HG02852 (cell line): ENCODE data around the gene TCHP.
"Not testable (repeated sequence)": the region's sequence is repeated elsewhere in the genome, so short reads cannot be mapped to it uniquely, and the experiment has no call there.

Source experiments
- ATAC-seq: cut with Tn5 transposase; IDR thresholded peaks from one replicate; pipeline ENCODE4 v1.9.1; 2021; ENCODE audit warnings: mild to moderate bottlenecking, moderate library complexity; ENCODE audit not compliant: unreplicated experiment

Gene TCHP

GRCh38 chr12:109910254-109910968, 10.3 kb downstream of the TCHP start:
- no peak for ATAC-seq

DNA sequence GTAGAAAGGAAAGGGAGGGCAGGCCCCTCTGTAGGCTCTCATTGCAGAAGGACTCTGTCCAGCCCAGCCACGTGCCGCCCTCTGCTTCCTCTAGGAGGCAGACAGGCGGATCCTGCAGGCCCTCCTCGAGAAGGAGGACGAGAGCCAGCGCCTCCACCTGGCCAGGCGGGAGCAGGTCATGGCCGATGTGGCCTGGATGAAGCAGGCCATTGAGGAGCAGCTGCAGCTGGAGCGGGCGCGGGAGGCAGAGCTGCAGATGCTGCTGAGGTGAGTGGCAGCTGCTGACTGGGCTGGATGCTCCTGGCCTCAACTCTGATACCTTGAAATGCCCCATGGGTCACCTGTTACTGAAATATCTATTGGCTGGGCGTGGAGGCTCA, 10.9 kb downstream of the TCHP start:
- ATAC-seq: no peak

- ATAC-seq: no peak
Observed at GRCh38 chr12:109912855-109913321, 12.8 kb downstream of the TCHP start.

DNA sequence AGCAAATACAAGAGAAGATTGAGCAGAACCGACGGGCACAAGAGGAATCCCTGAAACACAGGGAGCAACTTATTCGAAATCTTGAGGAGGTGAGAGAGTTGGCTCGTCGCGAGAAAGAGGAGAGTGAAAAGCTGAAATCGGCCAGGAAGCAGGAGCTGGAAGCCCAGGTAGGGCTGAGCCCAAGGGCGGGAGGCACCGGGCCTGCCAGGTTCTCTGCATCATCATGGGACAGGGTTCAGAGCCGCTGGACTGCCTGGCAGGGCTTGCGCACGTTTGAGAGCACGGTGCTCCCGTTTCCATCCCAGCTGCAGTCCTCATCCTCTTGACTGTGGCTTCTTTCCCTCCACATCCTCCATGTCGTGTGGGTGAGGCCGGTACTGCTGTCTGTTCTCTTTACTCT, 14.4 kb downstream of the TCHP start:
- no peak for ATAC-seq

DNA sequence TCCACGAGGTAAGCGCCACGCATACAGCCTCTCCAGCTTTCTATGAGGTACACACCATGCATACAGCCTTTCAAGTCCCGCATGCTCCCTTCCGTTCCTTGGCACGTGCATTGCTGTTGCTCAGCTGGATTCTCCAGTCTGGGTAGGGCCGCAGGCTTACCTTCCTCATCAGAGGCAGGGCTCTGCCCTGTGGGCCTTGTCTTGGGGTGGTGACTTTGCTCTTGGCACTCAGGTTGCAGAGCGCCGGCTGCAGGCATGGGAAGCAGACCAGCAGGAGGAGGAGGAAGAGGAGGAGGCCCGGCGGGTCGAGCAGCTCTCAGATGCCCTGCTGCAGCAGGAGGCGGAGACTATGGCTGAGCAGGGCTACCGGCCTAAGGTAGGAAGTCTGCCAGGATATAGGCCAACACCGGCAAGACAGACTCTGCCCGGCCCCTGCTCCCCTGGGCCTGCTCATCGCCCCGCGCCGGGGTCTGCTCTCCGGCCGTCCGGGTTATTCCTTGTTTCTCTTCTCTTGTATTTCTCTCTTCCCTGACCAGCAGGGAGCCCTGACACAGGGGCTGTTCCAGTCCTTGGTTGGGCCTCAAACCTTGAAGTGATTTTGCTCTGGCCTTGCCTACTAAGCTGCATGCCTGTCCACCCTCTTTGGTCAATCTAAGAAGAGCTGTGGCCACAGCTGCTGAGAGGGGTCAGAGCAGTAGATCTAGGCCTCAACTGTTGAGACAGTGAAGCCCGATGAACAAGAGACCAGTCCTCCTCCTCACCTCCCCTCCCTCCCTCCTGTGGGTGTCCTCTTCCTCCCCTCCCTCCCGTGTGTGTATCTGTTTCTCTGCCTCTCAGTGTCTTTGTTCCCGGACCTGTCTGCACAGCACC, 15.3 kb downstream of the TCHP start:
- no peak for ATAC-seq

DNA sequence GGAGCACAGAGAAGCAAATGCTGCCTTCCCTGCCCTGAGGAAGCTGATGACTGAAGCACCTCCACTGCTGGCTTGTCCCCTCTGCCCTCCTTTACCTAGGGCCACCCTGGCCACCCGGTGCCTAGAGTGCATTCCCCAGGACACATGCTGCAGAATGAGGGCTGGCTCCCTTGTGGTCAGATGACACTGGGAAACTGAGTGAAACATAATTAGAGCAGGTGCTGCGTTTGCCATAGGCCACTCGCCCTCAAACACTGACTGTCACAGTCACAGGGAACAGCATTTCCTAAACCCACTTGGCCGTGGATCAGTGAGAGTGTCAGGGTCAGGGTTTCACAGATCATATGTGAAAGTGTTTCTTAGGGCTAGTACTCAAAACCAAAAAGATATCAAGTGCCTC, 16.0 kb downstream of the TCHP start:
- ATAC-seq: no peak

DNA sequence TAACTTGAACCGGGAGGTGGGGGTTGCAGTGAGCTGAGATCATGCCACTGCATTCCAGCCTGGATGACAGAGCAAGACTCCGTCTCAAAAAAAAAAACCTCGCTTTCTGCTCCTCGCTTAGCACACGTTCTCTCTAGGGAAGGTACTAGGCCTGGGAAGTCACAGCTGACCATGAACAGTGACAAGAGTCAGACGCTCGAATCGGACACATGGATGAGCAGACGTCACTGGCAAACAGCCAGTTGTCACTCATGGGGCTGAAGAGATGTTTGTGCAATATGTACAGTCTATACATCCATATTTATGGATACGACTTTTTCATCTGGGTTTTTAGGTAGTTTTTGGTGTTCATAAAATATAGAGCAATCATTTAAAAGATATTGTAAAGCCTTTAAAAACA, 19.4 kb downstream of the TCHP start:
- no peak for ATAC-seq

DNA sequence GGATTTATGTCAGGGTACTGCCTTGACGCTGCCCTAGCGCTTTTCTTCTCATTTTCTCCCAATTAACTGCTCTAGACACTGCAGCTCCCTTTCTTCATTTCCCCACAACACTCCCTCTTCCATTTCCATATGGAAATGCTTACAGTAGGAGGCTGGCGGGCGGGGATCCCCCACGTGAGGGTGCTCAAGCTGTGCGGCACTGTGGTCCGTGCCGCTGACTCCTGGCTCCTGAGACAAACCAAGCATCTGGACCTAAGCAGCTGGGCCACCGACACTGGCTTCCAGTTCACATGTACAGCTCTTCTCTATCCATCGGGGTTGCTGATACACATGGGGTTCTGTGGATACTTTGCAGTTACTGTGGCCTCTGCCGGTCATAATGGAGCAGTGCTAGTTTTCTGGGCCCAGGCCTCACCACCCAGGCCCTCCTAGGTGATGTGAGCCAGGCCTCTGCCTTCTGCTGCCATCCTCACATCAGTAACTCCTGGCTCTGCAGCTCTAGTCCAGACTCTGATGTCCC, 20.2 kb downstream of the TCHP start:
- ATAC-seq: no peak

DNA sequence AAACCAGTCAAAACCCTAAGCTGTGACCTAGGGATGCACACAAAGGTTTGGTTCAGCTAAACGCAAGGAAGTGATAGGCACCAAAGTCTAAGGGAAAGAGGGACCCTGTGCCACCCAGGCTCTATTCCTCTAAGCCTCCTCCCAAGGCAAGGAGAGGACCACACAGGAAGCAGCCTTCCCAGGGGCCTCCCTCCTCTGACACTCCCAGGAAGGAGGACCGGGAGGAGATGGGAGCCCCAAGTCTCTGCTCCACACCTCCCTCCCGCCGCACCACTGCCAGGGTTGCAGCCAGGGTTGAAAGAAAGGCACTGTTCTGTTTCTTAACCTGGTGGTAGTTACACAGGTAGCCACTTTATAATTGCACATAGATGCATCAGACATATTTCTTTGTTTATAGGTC, 21.9 kb downstream of the TCHP start:
- ATAC-seq: no peak

GRCh38 chr12:109923038-109923437, 23.0 kb downstream of the TCHP start:
- no peak for ATAC-seq

GRCh38 chr12:109923481-109924245, 23.6 kb downstream of the TCHP start:
- no peak for ATAC-seq

- ATAC-seq: no peak
Observed at GRCh38 chr12:109925185-109925840, 25.2 kb downstream of the TCHP start.

DNA sequence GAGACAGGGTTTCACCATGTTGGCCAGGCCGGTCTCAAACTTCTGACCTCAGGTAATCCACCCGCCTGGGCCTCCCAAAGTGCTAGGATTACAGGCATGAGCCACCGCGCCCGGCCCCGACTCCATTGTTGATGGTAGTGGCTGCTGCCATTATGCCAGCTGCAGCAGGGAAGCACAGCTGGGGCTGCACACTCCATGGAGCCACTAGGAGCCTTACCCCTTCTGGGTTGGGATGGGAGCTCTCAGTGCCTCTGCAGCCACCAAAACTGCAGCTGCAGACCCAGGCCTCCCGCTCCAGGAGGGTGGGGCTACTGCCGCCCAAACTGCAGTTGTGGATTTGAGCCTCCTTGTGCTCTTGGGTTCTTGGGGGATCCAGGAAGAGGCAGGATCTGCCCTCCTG, 25.9 kb downstream of the TCHP start:
- no peak for ATAC-seq

DNA sequence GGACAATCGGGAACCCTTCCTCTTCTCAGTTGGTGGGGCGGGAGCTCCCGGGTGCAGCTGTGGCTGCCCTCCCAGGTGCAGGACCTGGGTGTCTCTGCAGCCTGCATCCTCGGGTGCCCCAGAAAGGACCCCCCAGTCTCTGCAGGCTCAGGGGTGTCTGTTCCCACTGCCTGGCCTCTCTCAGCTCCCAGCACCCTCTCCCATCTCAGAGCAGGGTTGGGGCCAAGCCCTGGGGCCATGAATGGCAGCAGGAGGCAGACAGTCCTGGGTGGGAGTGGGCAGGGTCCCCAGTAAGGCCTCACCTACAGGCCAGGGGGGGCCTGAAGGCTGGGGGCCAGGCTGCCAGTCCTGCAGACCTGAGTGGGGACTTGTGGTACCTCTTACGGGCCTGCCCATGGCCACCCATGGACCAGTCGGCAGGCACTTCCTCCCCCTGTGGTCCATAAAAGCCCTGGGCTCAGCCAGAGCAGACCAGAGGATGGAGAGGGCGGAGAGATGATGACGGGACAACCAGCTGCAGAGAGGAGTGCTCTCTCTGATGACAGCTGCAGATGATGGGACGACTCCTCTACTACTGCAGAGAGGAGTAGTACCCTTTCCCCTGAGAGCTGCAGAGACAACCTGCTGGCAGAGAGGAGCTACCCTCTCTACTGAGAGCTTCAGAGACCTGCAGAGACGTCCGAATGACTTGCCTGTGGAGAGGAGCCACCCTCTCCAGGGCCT, 26.6 kb downstream of the TCHP start:
- ATAC-seq: no peak

GRCh38 chr12:109927622-109928021, 27.5 kb downstream of the TCHP start:
- ATAC-seq: no peak

- ATAC-seq: no peak
Observed at GRCh38 chr12:109928058-109928656, 28.1 kb downstream of the TCHP start.

DNA sequence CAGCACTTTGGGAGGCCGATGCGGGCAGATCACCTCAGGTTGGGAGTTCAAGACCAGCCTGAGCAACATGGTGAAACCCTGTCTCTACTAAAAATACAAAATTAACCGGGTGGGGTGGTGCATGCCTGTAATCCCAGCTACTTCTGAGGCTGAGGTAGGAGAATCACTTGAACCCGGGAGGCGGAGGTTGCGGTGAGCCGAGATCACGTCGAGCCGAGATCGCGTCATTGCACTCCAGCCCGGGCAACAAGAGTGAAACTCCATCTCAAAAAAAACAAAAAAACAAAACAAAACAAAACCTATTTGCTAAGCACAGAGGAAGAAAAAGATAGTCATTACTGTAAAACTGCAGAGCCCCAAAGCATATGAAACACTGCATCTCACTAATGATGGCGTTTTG, 29.3 kb downstream of the TCHP start:
- ATAC-seq: not testable (repeated sequence)

DNA sequence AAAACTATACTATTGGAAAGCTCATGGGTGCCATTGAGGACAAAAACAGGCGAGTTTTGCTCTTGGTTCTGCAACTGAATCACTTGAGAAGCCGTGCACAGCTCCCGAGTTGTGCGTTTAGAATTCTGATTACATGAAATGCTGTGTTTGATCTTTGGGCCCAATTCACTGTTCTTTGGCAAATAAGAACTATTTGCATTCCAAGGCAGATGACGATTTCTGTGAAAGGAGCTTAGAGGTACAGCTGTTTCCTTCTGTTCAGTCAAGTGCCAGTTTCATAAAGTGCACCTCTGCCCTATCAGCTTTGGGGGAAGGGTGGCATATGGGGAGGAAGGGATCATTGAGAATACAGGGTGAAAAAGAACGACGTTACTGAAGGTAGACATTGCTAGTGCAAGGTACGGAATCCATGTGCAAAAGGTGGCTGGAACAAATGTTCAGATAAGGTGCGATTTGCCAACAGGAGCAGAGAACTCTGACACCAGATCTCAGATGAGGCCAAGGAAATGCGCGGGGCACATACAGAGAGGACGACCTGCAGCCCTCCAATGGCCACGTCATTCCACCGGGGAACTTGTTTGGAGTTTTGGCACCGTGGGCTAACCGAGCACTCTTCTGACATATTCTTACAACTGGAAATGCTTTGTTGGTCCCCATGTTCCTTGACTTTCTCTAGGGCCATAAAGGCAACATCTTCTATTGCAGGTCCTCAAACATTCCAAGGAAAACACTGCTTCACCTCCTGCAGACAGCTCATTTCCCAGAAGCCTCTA, 30.1 kb downstream of the TCHP start:
- no peak for ATAC-seq

DNA sequence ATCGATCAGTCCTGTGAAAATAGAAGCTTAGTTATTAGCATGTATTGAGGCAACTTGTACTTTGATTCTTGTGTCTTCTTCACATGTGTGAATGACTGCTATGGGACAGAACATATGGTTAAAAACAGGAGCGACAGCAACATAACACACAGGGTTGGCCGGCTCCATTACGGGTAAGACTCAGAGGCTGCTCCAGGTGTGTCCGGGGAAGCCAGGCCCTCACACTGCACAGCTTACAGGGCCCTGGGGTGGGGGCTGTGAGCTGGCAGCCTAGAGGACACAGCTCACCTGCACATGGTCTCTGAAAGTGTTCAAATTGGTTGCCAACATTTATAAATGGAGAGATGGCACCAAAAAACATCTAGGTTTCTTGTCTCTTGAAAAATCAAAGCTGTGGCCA, 31.1 kb downstream of the TCHP start:
- ATAC-seq: no peak
